ENCODE results near the gene PSORS1C2. TPM values are rescaled to one million over a fixed set of nuclear protein-coding genes. Genes with fewer than 3 reads are reported as not detected.

Gene PSORS1C2
- polyA plus RNA-seq, 2 of the 4 experiments (the other 2 are of a cell fraction), result 0.08 TPM; not detected in 1

GRCh38 chr6:31179896-31180295, 41.0 kb upstream of the PSORS1C2 start:
- FAIRE-seq, result no peak
- no peak overlapping the region for H3K4me2 ChIP-seq
- H3K9me3 ChIP-seq, result no peaks in the 10 kb centered on the region

GRCh38 chr6:31179042-31179386, 40.1 kb upstream of the PSORS1C2 start:
- no peak overlapping the region; the same call in 2 of the 3 replicates for H3K4me2 ChIP-seq
- H3K27ac ChIP-seq, result no peak overlapping the region
- no peak overlapping the region for H3K4me3 ChIP-seq
- H3K9me3 ChIP-seq, result no peaks in the 10 kb centered on the region
- H3K4me1 ChIP-seq, result peaks cover 16% of the 10 kb centered on the region; the same call in 2 of the 3 replicates
- TF ChIP-seq CEBPB (IDR thresholded peaks at IDR 0.05), result no peak
- TF ChIP-seq HEYL (CRISPR knock-in tag; IDR thresholded peaks at IDR 0.05), result no peak
- TF ChIP-seq ZFP36 (IDR thresholded peaks at IDR 0.05; ENCODE audit: borderline replicate concordance, partially characterized antibody), result no peak
- TF ChIP-seq FOXS1 (CRISPR knock-in tag; IDR thresholded peaks at IDR 0.05), result no peak
- TF ChIP-seq JUN (IDR thresholded peaks at IDR 0.05), result no peak
- TF ChIP-seq GATA3 (IDR thresholded peaks at IDR 0.05; ENCODE audit: borderline replicate concordance), result no peak
- TF ChIP-seq SMC3 (IDR thresholded peaks at IDR 0.05), result no peak
- TF ChIP-seq RARB (CRISPR knock-in tag; IDR thresholded peaks at IDR 0.05), result no peak
- no peak for TF ChIP-seq HDAC2 (IDR thresholded peaks at IDR 0.05)
- no peak for TF ChIP-seq CHD4 (IDR thresholded peaks at IDR 0.05; ENCODE audit: borderline replicate concordance)
- TF ChIP-seq NPAS2 (CRISPR knock-in tag; IDR thresholded peaks at IDR 0.05; ENCODE audit: borderline replicate concordance), result no peak
- no peak for TF ChIP-seq RNF2 (IDR thresholded peaks at IDR 0.05; ENCODE audit: borderline replicate concordance, low read depth)
- no peak for TF ChIP-seq REST (IDR thresholded peaks at IDR 0.05)
- TF ChIP-seq CBX8 (IDR thresholded peaks at IDR 0.05), result no peak
- TF ChIP-seq ZNF302 (CRISPR knock-in tag; IDR thresholded peaks at IDR 0.05), result no peak
- DNase-seq (ENCODE audit: low read depth in 1 of 2, low spot score in 1 of 2), result no peak
- FAIRE-seq, result no peak
- no peak for ATAC-seq
- POLR2A ChIA-PET, result no interaction called here
- WGBS (ENCODE audit: missing lambda C conversion rate), result 87% methylated on average over 4 of the region's 4 CpGs
- CTCF ChIA-PET, result interaction anchor here (0.7 to 1.5 kb wide), 2 partner anchors 10 to 263 kb away, joined by 3 read pairs; no protein-coding TSS in a partner anchor

More at GRCh38 chr6:31179896-31180295, 41.0 kb upstream of the PSORS1C2 start:
- peaks cover 16% of the 10 kb centered on the region; the same call in 2 of the 3 replicates for H3K4me1 ChIP-seq
- DNase-seq (ENCODE audit: low read depth in 1 of 2, low spot score in 1 of 2) (no peak), ATAC-seq (no peak)
- TF ChIP-seq HEYL (CRISPR knock-in tag; IDR thresholded peaks at IDR 0.05) (no peak), EHF (CRISPR knock-in tag; IDR thresholded peaks at IDR 0.05) (no peak), FOSL2 (IDR thresholded peaks at IDR 0.05) (no peak), FOSL2 (CRISPR knock-in tag; IDR thresholded peaks at IDR 0.05) (no peak), ZC3H11A (IDR thresholded peaks at IDR 0.05) (no peak), KDM1A (IDR thresholded peaks at IDR 0.05; ENCODE audit: low read depth) (no peak), NR3C1 (IDR thresholded peaks at IDR 0.05) (no peak), USF2 (IDR thresholded peaks at IDR 0.05) (no peak), MAFK (IDR thresholded peaks at IDR 0.05; ENCODE audit: partially characterized antibody) (no peak), HES2 (IDR thresholded peaks at IDR 0.05) (no peak)
- no peak overlapping the region for H3K4me3 ChIP-seq
- no peak overlapping the region for H3K27ac ChIP-seq
- WGBS (ENCODE audit: missing lambda C conversion rate), result 97% methylated on average over 8 of the region's 8 CpGs
- ChIA-PET CTCF (interaction anchor here (0.7 to 1.5 kb wide), 3 partner anchors 9 to 264 kb away, joined by 3 read pairs; no protein-coding TSS in a partner anchor), POLR2A (no interaction called here)

Measured in A549 (cell line).